HepG2 (cell line): ENCODE data around the gene CISD2. TPM values are rescaled to one million over a fixed set of nuclear protein-coding genes. Genes with fewer than 3 reads are reported as not detected.

ENCODE experiments used
- ATF1 ChIP-seq: IDR thresholded peaks from 2 replicates; pipeline ENCODE4 v1.6.1; 2016; ENCODE audit warnings: mild to moderate bottlenecking, control low read depth
- BCL3 ChIP-seq: sonication (generic); formaldehyde crosslinking; IDR thresholded peaks from 2 replicates; pipeline ENCODE4 v1.5.1; 2020; ENCODE audit warnings: mild to moderate bottlenecking, missing genetic modification reagents, moderate library complexity
- BCL6 ChIP-seq: IDR thresholded peaks from 2 replicates; pipeline ENCODE4 v1.6.1; 2016; ENCODE audit warnings: missing genetic modification reagents, missing compliant biosample characterization
- DNMT1 ChIP-seq: sonication (generic); formaldehyde crosslinking; IDR thresholded peaks from 2 replicates; pipeline ENCODE4 v1.5.1; 2020; ENCODE audit warnings: mild to moderate bottlenecking, missing genetic modification reagents
- ETV5 ChIP-seq: IDR thresholded peaks from 2 replicates; pipeline ENCODE4 v1.6.1; 2018; ENCODE audit warnings: missing biosample characterization, missing genetic modification reagents, inconsistent platforms, borderline replicate concordance
- HNF1A ChIP-seq, 2 experiments: sonication (generic) in 1 of 2; formaldehyde crosslinking in 1 of 2; IDR thresholded peaks; 2 replicates each; pipeline versions ENCODE4 v1.4.0 to v1.6.1; 2016 to 2020; ENCODE audit warnings: borderline replicate concordance in 1 of 2, low read depth in 1 of 2, mild to moderate bottlenecking in 1 of 2, missing genetic modification reagents in 1 of 2
- HNF4A ChIP-seq: sonication (generic); formaldehyde crosslinking; IDR thresholded peaks from 2 replicates; pipeline ENCODE4 v1.4.0; 2020; ENCODE audit warnings: missing genetic modification reagents
- HNRNPH1 ChIP-seq: fragments of 200-400 bp; formaldehyde crosslinking; optimal IDR thresholded peaks from 2 replicates; pipeline ENCODE3; 2017; ENCODE audit warnings: mild to moderate bottlenecking, low read depth, low read length
- IRF2 ChIP-seq: IDR thresholded peaks from 2 replicates; pipeline ENCODE4 v1.6.1; 2018; ENCODE audit warnings: missing genetic modification reagents, missing compliant biosample characterization
- MED13 ChIP-seq: sonication (generic); formaldehyde crosslinking; IDR thresholded peaks from 2 replicates; pipeline ENCODE4 v1.5.0; 2020; ENCODE audit warnings: missing genetic modification reagents
- THYN1 ChIP-seq: sonication (generic); formaldehyde crosslinking; IDR thresholded peaks from 2 replicates; pipeline ENCODE4 v1.8.1; 2023; ENCODE audit warnings: low read depth, mild to moderate bottlenecking, moderate library complexity, missing genetic modification reagents, borderline replicate concordance
- TRAFD1 ChIP-seq: sonication (generic); formaldehyde crosslinking; IDR thresholded peaks from 2 replicates; pipeline ENCODE4 v1.5.1; 2020; ENCODE audit warnings: missing genetic modification reagents, mild to moderate bottlenecking, borderline replicate concordance
- ZNF138 ChIP-seq: sonication (generic); formaldehyde crosslinking; IDR thresholded peaks from 2 replicates; pipeline ENCODE4 v1.5.0; 2020; ENCODE audit warnings: mild to moderate bottlenecking, low read depth, missing genetic modification reagents
- ZNF335 ChIP-seq: sonication (generic); formaldehyde crosslinking; IDR thresholded peaks from 2 replicates; pipeline ENCODE4 v1.4.0; 2020; ENCODE audit warnings: missing genetic modification reagents
- ZNF546 ChIP-seq: sonication (generic); formaldehyde crosslinking; conservative IDR thresholded peaks from 2 replicates; pipeline ENCODE4 v1.8.1; 2023; ENCODE audit warnings: mild to moderate bottlenecking, missing genetic modification reagents
- ZNF792 ChIP-seq: IDR thresholded peaks from 2 replicates; pipeline ENCODE4 v1.6.1; 2016
- ZNF878 ChIP-seq: sonication (generic); formaldehyde crosslinking; IDR thresholded peaks from 2 replicates; pipeline ENCODE4 v1.8.1; 2023; ENCODE audit warnings: mild to moderate bottlenecking, missing genetic modification reagents, moderate library complexity
- ZSCAN30 ChIP-seq: sonication (generic); formaldehyde crosslinking; IDR thresholded peaks from 2 replicates; pipeline ENCODE4 v1.5.0; 2020; ENCODE audit warnings: mild to moderate bottlenecking, missing genetic modification reagents
- polyA plus RNA-seq, 8 experiments: library from polyadenylated mRNA; depleted of rRNA in 3 of 8; stranded (reverse) in 7 of 8; unstranded in 1 of 8; fragments of >200 nt; fragmentation: Illumina TruSeq in 4 of 8; extraction: Trizol in 4 of 8; gene quantifications; 2 replicates each; pipeline versions ENCODE4 v1.2.1 to v1.2.3, GENCODE V29; 2011 to 2016; ENCODE audit warnings: low read depth in 4 of 8, missing spikeins in 1 of 8, mixed read lengths in 1 of 8; ENCODE audit not compliant: insufficient read depth in 1 of 8
- total RNA-seq, 5 experiments: library from RNA; depleted of rRNA; stranded (reverse); fragments of >200 nt; fragmentation: Illumina TruSeq; extraction: Trizol; gene quantifications; 2 replicates each; pipeline ENCODE4 v1.2.3, GENCODE V29; 2016; ENCODE audit warnings: low read depth in 1 of 5
- TF ChIP-seq, protein P1 (sequence below): sonication (generic); formaldehyde crosslinking; IDR thresholded peaks from 2 replicates; pipeline ENCODE4 v1.4.0; 2020; ENCODE audit warnings: missing genetic modification reagents

The CISD2 gene
- total and polyA plus RNA-seq, 2 of the 13 experiments (the other 11 are each of a cell fraction or from before 2014, with no cell fraction given): 24.5 to 37.7 TPM

GRCh38 chr4:102826890-102827673 is 41.7 kb upstream of the CISD2 start, which contains the start of gene UBE2D3 (continued):
- TF ChIP-seq ZNF792 (CRISPR knock-in tag) (peak; percentile 29; the same call in 1 of the 2 replicates), ZNF335 (CRISPR knock-in tag) (0 out of 2 replicates have a peak, but pooled peaks have one; percentile 7), TRAFD1 (CRISPR knock-in tag) (0 out of 2 replicates have a peak, but pooled peaks have one; percentile 2), ATF1 (CRISPR knock-in tag) (peak; percentile 49; the same call in 1 of the 2 replicates), HNRNPH1 (peak; percentile 23), ZNF546 (peak; percentile 78), IRF2 (CRISPR knock-in tag) (peak; percentile 63), DNMT1 (CRISPR knock-in tag) (peak; percentile 38; the same call in 1 of the 2 replicates), BCL6 (CRISPR knock-in tag) (peak; percentile 48), ZNF138 (CRISPR knock-in tag) (peak; percentile 15; the same call in 1 of the 2 replicates), MED13 (CRISPR knock-in tag) (peak; percentile 76), BCL3 (CRISPR knock-in tag) (peak; percentile 16), ZSCAN30 (CRISPR knock-in tag) (no peak), HNF1A (IDR thresholded peaks at IDR 0.05; ENCODE audit: low read depth) (no peak), HNF1A (CRISPR knock-in tag; IDR thresholded peaks at IDR 0.05; ENCODE audit: borderline replicate concordance) (peak; percentile 9; the same call in 1 of the 2 replicates), THYN1 (CRISPR knock-in tag) (peak; percentile 48; the same call in 1 of the 2 replicates), HNF4A (CRISPR knock-in tag) (peak; percentile 27; the same call in 1 of the 2 replicates), ETV5 (peak; percentile 69; the same call in 1 of the 2 replicates), ZNF878 (CRISPR knock-in tag) (no peak)
- TF ChIP-seq, protein P1, sequence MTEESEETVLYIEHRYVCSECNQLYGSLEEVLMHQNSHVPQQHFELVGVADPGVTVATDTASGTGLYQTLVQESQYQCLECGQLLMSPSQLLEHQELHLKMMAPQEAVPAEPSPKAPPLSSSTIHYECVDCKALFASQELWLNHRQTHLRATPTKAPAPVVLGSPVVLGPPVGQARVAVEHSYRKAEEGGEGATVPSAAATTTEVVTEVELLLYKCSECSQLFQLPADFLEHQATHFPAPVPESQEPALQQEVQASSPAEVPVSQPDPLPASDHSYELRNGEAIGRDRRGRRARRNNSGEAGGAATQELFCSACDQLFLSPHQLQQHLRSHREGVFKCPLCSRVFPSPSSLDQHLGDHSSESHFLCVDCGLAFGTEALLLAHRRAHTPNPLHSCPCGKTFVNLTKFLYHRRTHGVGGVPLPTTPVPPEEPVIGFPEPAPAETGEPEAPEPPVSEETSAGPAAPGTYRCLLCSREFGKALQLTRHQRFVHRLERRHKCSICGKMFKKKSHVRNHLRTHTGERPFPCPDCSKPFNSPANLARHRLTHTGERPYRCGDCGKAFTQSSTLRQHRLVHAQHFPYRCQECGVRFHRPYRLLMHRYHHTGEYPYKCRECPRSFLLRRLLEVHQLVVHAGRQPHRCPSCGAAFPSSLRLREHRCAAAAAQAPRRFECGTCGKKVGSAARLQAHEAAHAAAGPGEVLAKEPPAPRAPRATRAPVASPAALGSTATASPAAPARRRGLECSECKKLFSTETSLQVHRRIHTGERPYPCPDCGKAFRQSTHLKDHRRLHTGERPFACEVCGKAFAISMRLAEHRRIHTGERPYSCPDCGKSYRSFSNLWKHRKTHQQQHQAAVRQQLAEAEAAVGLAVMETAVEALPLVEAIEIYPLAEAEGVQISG (CRISPR knock-in tag): peak; percentile 79
